Osteoblast (primary cell): Measurements from ENCODE around the gene MPV17L2. TPM values are rescaled to one million over a fixed set of nuclear protein-coding genes. Genes with fewer than 3 reads are reported as not detected.

Experiments
- DNase-seq: peaks from one replicate; pipeline ENCODE4 v3.0.0; 2011; ENCODE audit warnings: low spot score, mixed read lengths; ENCODE audit not compliant: insufficient read length; ENCODE audit errors: missing footprints
- H2AFZ ChIP-seq: 2 replicates; pipeline ENCODE4 v1.6.0; 2011; ENCODE audit warnings: mild to moderate bottlenecking, low read length
- H3K27ac ChIP-seq: 2 replicates; pipeline ENCODE4 v1.5.1; 2011; ENCODE audit warnings: mild to moderate bottlenecking, low read depth, low read length, moderate library complexity
- H3K27me3 ChIP-seq: 2 replicates; pipeline ENCODE4 v1.6.0; 2012; ENCODE audit warnings: mild to moderate bottlenecking, control low read depth, inconsistent platforms, low read length, moderate library complexity; ENCODE audit not compliant: insufficient read depth
- H3K36me3 ChIP-seq: 2 replicates; pipeline ENCODE4 v1.5.1; 2011; ENCODE audit warnings: mild to moderate bottlenecking, low read length, control low read depth, moderate library complexity; ENCODE audit not compliant: insufficient read depth
- H3K4me1 ChIP-seq: 2 replicates; pipeline ENCODE4 v1.5.1; 2011; ENCODE audit warnings: mild to moderate bottlenecking, low read length, control low read depth, moderate library complexity; ENCODE audit not compliant: insufficient read depth
- H3K4me2 ChIP-seq: 2 replicates; pipeline ENCODE4 v1.6.0; 2011; ENCODE audit warnings: mild to moderate bottlenecking, low read length; ENCODE audit not compliant: insufficient read depth
- H3K4me3 ChIP-seq: fragments of 200-600 bp; sonication (generic); 3 replicates; pipeline ENCODE4 v1.5.1; 2012; ENCODE audit warnings: mild to moderate bottlenecking, low read length, inconsistent platforms; ENCODE audit not compliant: insufficient read depth
- H3K79me2 ChIP-seq: 2 replicates; pipeline ENCODE4 v1.6.0; 2012; ENCODE audit warnings: mild to moderate bottlenecking, low read length, control low read depth, inconsistent platforms; ENCODE audit not compliant: insufficient read depth
- H3K9me3 ChIP-seq: 2 replicates; pipeline ENCODE4 v1.5.1; 2011; ENCODE audit warnings: low read depth, low read length, control low read depth
- H4K20me1 ChIP-seq: 2 replicates; pipeline ENCODE4 v1.6.0; 2012; ENCODE audit warnings: mild to moderate bottlenecking, low read length, control low read depth; ENCODE audit not compliant: insufficient read depth
- CTCF ChIP-seq: IDR thresholded peaks from 2 replicates; pipeline ENCODE4 v1.5.1; 2011; ENCODE audit warnings: mild to moderate bottlenecking, low read depth, low read length, moderate library complexity; ENCODE audit errors: extremely low read depth
- total RNA-seq: library from RNA; depleted of rRNA; stranded (reverse); fragments of >200 nt; gene quantifications from 2 replicates; pipeline ENCODE4 v1.2.3, GENCODE V29; 2012

The MPV17L2 gene
- total RNA-seq, 1 donor: 8.3 TPM

GRCh38 chr19:18216789-18217188, 23.8 kb downstream of the MPV17L2 start:
- peaks cover 2% of the 10 kb centered on the region for H4K20me1 ChIP-seq
- no peak for TF ChIP-seq CTCF
- H3K9me3 ChIP-seq: no peaks in the 10 kb centered on the region

GRCh38 chr19:18218159-18218558, 25.1 kb downstream of the MPV17L2 start:
- Histone ChIP-seq H3K27ac (no peak overlapping the region), H3K79me2 (no peaks in the 10 kb centered on the region), H3K27me3 (no peaks in the 10 kb centered on the region), H3K4me3 (no peak overlapping the region), H3K9me3 (no peaks in the 10 kb centered on the region), H4K20me1 (peaks cover 2% of the 10 kb centered on the region), H2AFZ (no peak overlapping the region), H3K36me3 (no peaks in the 10 kb centered on the region), H3K4me1 (peaks cover 10% of the 10 kb centered on the region), H3K4me2 (no peak overlapping the region)
- TF ChIP-seq CTCF: no peak
- DNase-seq: peak; percentile 36

More at GRCh38 chr19:18216789-18217188, 23.8 kb downstream of the MPV17L2 start:
- no peak overlapping the region for H3K27ac ChIP-seq
- H3K79me2 ChIP-seq: no peaks in the 10 kb centered on the region
- peak; percentile 4 for DNase-seq
- no peak overlapping the region for H3K4me2 ChIP-seq
- H2AFZ ChIP-seq: no peak overlapping the region
- H3K36me3 ChIP-seq: no peaks in the 10 kb centered on the region
- no peak overlapping the region for H3K4me3 ChIP-seq
- no peaks in the 10 kb centered on the region for H3K27me3 ChIP-seq
- H3K4me1 ChIP-seq: peaks cover 10% of the 10 kb centered on the region

DNA sequence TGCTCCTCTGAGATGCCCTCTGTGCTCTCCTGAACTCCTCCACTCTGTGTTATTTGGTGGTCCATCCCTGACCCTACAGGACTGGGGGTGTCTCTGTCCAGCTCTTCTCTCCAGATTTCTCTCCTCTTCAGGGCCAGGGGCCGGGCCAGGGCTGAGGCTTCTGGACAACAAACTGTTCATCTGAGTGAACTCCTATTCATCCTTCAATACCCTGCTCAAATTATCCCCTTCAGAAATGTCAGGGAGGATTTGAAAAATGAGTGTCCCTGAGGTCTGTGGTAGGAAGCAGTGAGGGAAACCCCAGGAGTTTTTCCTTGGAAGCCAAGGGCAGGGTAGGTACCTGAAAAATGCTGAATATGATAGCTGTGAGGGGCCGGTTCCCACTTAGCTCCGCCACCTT, 25.6 kb downstream of the MPV17L2 start:
- peaks cover 2% of the 10 kb centered on the region for H4K20me1 ChIP-seq
- H2AFZ ChIP-seq: no peak overlapping the region
- H3K36me3 ChIP-seq: no peaks in the 10 kb centered on the region
- no peak overlapping the region for H3K27ac ChIP-seq
- DNase-seq: peak; percentile 22
- peaks cover 10% of the 10 kb centered on the region for H3K4me1 ChIP-seq
- no peak overlapping the region for H3K4me2 ChIP-seq
- H3K27me3 ChIP-seq: no peaks in the 10 kb centered on the region
- no peak for TF ChIP-seq CTCF
- no peaks in the 10 kb centered on the region for H3K79me2 ChIP-seq
- no peak overlapping the region for H3K4me3 ChIP-seq
- no peaks in the 10 kb centered on the region for H3K9me3 ChIP-seq

GRCh38 chr19:18219911-18220631, 27.1 kb downstream of the MPV17L2 start:
- H3K36me3 ChIP-seq: no peaks in the 10 kb centered on the region

More at GRCh38 chr19:18219911-18220631, 27.1 kb downstream of the MPV17L2 start:
- Histone ChIP-seq H2AFZ (no peak overlapping the region), H3K9me3 (no peaks in the 10 kb centered on the region), H3K4me2 (no peak overlapping the region), H3K27ac (no peak overlapping the region), H3K27me3 (peaks cover 2% of the 10 kb centered on the region), H3K4me3 (no peak overlapping the region), H4K20me1 (no peaks in the 10 kb centered on the region), H3K4me1 (peaks cover 8% of the 10 kb centered on the region), H3K79me2 (no peaks in the 10 kb centered on the region)
- peak; percentile 72 for DNase-seq
- no peak for TF ChIP-seq CTCF
